Esophagus muscularis mucosa (tissue), 4 donors: Measurements from ENCODE around the gene NGEF.

ENCODE experiments used
- EP300 ChIP-seq: sonication (generic); formaldehyde crosslinking; IDR thresholded peaks from one replicate; pipeline ENCODE4 v1.6.1; 2017; ENCODE audit warnings: antibody characterized with exemption
- POLR2A ChIP-seq: fragments of 450-650 bp; IDR thresholded peaks from one replicate; pipeline ENCODE4 v1.6.1; 2017; ENCODE audit warnings: antibody characterized with exemption, moderate library complexity, mild to moderate bottlenecking, low read depth
- POLR2AphosphoS5 ChIP-seq, 2 donors: sonication (generic); formaldehyde crosslinking; IDR thresholded peaks; one replicate each; pipeline ENCODE4 v1.6.1; 2017; ENCODE audit warnings: antibody characterized with exemption in 2 of 2
- TF ChIP-seq, protein P1 (sequence below), 3 experiments: fragments of 200-600 bp in 2 of 3; fragments of 450-650 bp in 1 of 3; sonication (generic) in 2 of 3; IDR thresholded peaks; one replicate each; pipeline ENCODE4 v1.5.1; 2017 to 2019; ENCODE audit warnings: antibody characterized with exemption in 3 of 3, mild to moderate bottlenecking in 2 of 3, moderate library complexity in 1 of 3

GRCh38 chr2:233033672-233034071, 20.6 kb upstream of the NGEF start:
- no peak for TF ChIP-seq POLR2AphosphoS5 (IDR thresholded peaks at IDR 0.05)
- TF ChIP-seq, protein P1, sequence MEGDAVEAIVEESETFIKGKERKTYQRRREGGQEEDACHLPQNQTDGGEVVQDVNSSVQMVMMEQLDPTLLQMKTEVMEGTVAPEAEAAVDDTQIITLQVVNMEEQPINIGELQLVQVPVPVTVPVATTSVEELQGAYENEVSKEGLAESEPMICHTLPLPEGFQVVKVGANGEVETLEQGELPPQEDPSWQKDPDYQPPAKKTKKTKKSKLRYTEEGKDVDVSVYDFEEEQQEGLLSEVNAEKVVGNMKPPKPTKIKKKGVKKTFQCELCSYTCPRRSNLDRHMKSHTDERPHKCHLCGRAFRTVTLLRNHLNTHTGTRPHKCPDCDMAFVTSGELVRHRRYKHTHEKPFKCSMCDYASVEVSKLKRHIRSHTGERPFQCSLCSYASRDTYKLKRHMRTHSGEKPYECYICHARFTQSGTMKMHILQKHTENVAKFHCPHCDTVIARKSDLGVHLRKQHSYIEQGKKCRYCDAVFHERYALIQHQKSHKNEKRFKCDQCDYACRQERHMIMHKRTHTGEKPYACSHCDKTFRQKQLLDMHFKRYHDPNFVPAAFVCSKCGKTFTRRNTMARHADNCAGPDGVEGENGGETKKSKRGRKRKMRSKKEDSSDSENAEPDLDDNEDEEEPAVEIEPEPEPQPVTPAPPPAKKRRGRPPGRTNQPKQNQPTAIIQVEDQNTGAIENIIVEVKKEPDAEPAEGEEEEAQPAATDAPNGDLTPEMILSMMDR (IDR thresholded peaks at IDR 0.05): no peak
- no peak for TF ChIP-seq POLR2A
- no peak for TF ChIP-seq EP300
